ENCODE results near the gene HES7. TPM values are rescaled to one million over a fixed set of nuclear protein-coding genes. Genes with fewer than 3 reads are reported as not detected.

Gene HES7
- total RNA-seq, 2 donors from 2014 or later, result 0.34 TPM; not detected in 1

DNA sequence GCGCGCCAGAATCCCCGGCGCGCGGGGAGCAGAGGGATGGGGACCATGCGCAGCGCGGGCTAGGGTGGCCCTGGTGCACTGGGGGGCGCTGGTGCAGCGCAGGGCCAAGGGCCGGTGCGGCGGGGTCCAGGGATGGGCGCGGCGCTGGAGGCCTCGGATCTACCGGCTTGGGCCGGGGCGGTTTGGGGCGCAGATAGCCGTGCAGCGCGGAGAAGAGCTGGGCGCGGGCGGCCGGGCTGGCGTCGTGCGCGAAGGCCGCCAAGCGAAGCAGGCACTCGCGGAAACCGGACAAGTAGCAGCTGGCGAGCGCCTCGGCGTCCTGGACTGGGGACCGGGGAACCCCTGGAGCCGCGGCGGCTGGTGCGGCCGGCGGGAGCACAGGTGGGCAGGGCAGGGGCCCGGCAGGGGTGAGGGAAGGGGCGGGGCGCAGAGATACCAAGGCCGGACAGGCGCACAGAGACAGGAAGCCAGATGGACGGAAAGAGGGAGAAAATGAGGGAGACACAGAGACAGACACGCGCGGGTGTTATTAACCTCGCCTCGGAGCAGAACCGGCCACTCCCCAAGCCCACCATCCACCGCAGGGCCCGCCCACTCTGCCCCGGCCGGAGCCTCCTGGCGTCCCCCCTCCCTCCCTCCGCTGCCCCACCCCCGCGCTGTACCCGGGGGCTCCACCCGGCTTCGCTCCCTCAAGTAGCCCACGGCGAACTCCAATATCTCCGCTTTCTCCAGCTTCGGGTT, 2.1 kb downstream of the HES7 start:
- Histone ChIP-seq H3K9me3 (no peaks in the 10 kb centered on the region), H3K27ac (peak overlapping the region; percentile 10 to 16), H3K4me1 (replicated peaks) (peaks cover 10% of the 10 kb centered on the region), H3K27me3 (replicated peaks; ENCODE audit: insufficient read depth) (no peaks in the 10 kb centered on the region), H3K4me3 (peak overlapping the region; percentile 29 to 41), H3K36me3 (no peaks in the 10 kb centered on the region)
- peak; percentile 24 for DNase-seq (ENCODE audit: low spot score)
- TF ChIP-seq, protein P1, sequence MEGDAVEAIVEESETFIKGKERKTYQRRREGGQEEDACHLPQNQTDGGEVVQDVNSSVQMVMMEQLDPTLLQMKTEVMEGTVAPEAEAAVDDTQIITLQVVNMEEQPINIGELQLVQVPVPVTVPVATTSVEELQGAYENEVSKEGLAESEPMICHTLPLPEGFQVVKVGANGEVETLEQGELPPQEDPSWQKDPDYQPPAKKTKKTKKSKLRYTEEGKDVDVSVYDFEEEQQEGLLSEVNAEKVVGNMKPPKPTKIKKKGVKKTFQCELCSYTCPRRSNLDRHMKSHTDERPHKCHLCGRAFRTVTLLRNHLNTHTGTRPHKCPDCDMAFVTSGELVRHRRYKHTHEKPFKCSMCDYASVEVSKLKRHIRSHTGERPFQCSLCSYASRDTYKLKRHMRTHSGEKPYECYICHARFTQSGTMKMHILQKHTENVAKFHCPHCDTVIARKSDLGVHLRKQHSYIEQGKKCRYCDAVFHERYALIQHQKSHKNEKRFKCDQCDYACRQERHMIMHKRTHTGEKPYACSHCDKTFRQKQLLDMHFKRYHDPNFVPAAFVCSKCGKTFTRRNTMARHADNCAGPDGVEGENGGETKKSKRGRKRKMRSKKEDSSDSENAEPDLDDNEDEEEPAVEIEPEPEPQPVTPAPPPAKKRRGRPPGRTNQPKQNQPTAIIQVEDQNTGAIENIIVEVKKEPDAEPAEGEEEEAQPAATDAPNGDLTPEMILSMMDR (IDR thresholded peaks at IDR 0.05), result peak in 2 of 4 experiments; percentile 45 to 52
- TF ChIP-seq POLR2AphosphoS5 (IDR thresholded peaks at IDR 0.05) (no peak), POLR2A (IDR thresholded peaks at IDR 0.05) (no peak)
- 1% methylated on average over 75 of the region's 76 CpGs for WGBS
- intact Hi-C loops (cut with DNase I), result loop anchor here (5.0 kb wide), 1 partner anchor 65 kb away; no protein-coding TSS in a partner anchor

DNA sequence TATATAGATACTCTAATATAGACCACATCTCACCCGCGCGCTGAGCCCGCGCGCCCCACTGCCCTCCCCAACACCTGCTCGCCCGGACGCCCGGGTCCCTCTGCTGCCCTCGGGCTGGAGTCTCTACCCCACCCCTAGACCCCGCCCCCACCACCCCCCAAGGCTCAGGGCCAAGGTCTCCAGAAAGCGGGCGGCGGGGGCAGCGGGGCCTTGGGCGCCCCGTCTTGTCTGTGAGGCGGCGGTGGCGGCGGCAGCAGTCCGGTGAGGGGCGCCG, 2.6 kb downstream of the HES7 start:
- no peaks in the 10 kb centered on the region for H3K27me3 ChIP-seq (replicated peaks; ENCODE audit: insufficient read depth)
- H3K4me3 ChIP-seq, result peak overlapping the region; percentile 29 to 41
- no peak for DNase-seq (ENCODE audit: low spot score)
- H3K9me3 ChIP-seq, result no peaks in the 10 kb centered on the region
- TF ChIP-seq POLR2AphosphoS5 (IDR thresholded peaks at IDR 0.05) (no peak), POLR2A (IDR thresholded peaks at IDR 0.05) (no peak)
- TF ChIP-seq, protein P1 (IDR thresholded peaks at IDR 0.05), result no peak
- peak overlapping the region; percentile 10 to 16 for H3K27ac ChIP-seq
- peaks cover 10% of the 10 kb centered on the region for H3K4me1 ChIP-seq (replicated peaks)
- under 1% methylated on average over 17 of the region's 25 CpGs for WGBS
- no peaks in the 10 kb centered on the region for H3K36me3 ChIP-seq
- intact Hi-C loops (cut with DNase I), result loop anchor here (5.0 kb wide), 1 partner anchor 66 kb away; no protein-coding TSS in a partner anchor

DNA sequence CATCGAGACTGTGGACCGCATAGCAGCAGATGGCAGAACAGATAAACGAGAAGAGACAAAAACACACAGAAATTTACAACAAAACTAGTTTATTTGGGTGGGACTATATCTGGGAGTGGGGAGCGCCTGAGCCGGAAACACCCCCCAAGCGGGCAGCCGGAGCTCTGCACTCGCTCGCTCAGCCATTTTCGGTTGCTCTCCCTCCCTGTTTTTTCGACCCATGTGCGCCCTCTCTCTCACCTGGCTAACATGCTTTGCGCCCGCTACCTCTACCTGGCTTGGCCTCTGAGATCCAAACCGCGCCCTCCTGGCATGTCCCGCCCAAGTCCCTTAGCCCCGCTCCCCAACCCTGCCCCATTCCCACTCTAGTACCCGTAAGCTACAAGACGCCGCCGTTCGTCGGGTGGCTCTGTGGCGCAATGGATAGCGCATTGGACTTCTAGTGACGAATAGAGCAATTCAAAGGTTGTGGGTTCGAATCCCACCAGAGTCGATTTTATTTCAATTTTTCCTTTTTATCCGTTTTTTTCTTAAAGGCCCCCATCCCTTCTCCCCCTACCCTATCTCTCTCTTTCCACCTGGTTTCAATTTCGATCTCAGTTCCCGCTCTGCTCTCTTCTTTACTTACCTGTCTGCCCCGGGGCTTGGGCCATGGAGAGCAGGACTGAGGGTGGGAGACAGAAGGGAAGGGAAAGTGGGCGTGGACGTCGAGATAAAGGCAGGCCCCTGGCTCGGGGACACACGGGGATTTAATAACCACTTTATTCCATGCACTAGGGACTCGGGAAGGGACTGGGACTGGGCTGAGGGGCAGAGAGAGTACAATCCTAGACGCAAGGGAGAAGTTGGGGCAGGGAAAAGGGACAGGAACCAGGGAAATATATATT, 3.1 kb downstream of the HES7 start:
- no peaks in the 10 kb centered on the region for H3K27me3 ChIP-seq (replicated peaks; ENCODE audit: insufficient read depth)
- peak; percentile 43 for DNase-seq (ENCODE audit: low spot score)
- intact Hi-C loops (cut with DNase I), result loop anchor here (5.0 kb wide), 1 partner anchor 67 kb away; no protein-coding TSS in a partner anchor
- H3K4me1 ChIP-seq (replicated peaks), result peaks cover 10% of the 10 kb centered on the region
- no peaks in the 10 kb centered on the region for H3K36me3 ChIP-seq
- peak overlapping the region; percentile 29 to 41 for H3K4me3 ChIP-seq
- under 1% methylated on average over 40 of the region's 40 CpGs for WGBS
- H3K9me3 ChIP-seq, result no peaks in the 10 kb centered on the region
- TF ChIP-seq, protein P1 (IDR thresholded peaks at IDR 0.05), result peak in 2 of 4 experiments; percentile 36 to 43
- TF ChIP-seq POLR2A (IDR thresholded peaks at IDR 0.05), result no peak
- no peak for TF ChIP-seq POLR2AphosphoS5 (IDR thresholded peaks at IDR 0.05)
- H3K27ac ChIP-seq, result peak overlapping the region; percentile 13 to 44

DNA sequence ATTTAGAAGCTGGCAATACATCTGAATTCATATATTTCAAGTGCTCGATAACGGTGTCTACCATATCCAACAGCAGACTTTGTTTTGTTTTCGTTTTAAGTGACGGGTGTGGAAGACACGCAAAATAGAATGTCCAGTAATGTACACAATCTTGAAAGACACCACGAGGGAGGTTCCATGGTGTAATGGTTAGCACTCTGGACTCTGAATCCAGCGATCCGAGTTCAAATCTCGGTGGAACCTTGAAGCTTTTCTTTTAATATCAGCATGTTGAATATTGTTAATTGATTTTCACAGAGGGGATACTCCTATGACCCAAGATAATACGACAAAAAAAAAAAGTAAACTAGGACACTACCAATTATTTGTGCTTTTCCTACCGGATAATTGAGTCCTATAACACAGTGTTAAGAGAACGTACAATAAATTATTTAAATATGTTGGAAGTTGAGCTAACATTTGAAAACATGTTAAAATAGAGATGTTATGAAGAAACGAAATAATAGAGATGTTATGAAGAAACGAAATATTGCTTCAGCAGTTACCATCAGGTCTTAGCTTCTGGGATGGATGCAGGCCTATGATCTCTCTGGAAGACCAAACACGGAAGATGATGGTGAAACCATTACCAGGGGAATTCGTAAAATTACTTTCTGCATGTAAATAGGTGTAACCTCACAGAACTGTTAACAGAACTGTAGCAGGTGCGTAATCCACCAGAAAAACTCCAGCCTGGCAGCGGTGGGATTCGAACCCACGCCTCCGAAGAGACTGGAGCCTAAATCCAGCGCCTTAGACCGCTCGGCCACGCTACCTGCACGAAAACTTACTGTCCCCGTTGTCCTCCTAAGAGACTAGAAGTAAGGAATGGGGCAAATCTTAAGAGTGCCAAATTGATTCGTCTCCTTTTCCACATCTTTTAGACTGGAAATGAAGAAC, 4.1 kb downstream of the HES7 start:
- peak; percentile 72 for DNase-seq (ENCODE audit: low spot score)

More for the DNA sequence above, 4.1 kb downstream of the HES7 start:
- 1% methylated on average over 28 of the region's 28 CpGs for whole genome bisulfite sequencing
- H3K36me3 ChIP-seq, result no peaks in the 10 kb centered on the region
- no peaks in the 10 kb centered on the region for H3K27me3 ChIP-seq (replicated peaks; ENCODE audit: insufficient read depth)
- peak overlapping the region; percentile 34 to 44 for H3K4me3 ChIP-seq
- H3K4me1 ChIP-seq (replicated peaks), result peaks cover 10% of the 10 kb centered on the region
- TF ChIP-seq POLR2A (IDR thresholded peaks at IDR 0.05) (no peak), POLR2AphosphoS5 (IDR thresholded peaks at IDR 0.05) (peak; percentile 76)
- H3K27ac ChIP-seq, result peak overlapping the region; percentile 78 to 82
- intact Hi-C loops (cut with DNase I), result loop anchor here (2.0 to 5.0 kb wide), 2 partner anchors 67 to 101 kb away; no protein-coding TSS in a partner anchor
- H3K9me3 ChIP-seq, result no peaks in the 10 kb centered on the region
